Measurements from ENCODE around the gene RNF19B. TPM values are rescaled to one million over a fixed set of nuclear protein-coding genes. Genes with fewer than 3 reads are reported as not detected.
A peak's percentile ranks its signal among the peaks of the same experiment; 100 is the strongest.
"Not testable (repeated sequence)": the region's sequence is repeated elsewhere in the genome, so short reads cannot be mapped to it uniquely, and the experiment has no call there.

RNF19B gene
- total RNA-seq, 2 experiments from 2014 or later = 12.5 to 13.3 TPM

GRCh38 chr1:33004613-33005012, 40.0 kb upstream of the RNF19B start:
- H3K9me3 Mint-ChIP-seq = no peaks in the 10 kb centered on the region
- CTCF ChIA-PET = interaction anchor here (0.5 to 0.6 kb wide), 2 partner anchors 385 to 604 kb away, joined by 4 to 8 read pairs; no protein-coding TSS in a partner anchor
- H3K27ac Mint-ChIP-seq = peak overlapping the region; percentile 77
- DNase-seq = peak; percentile 41
- intact Hi-C loops (cut with micrococcal nuclease) = loop anchor here (1.0 kb wide), 2 partner anchors 12 to 23 kb away; no protein-coding TSS in a partner anchor
- H3K27me3 Mint-ChIP-seq (ENCODE audit: low read depth) = no peaks in the 10 kb centered on the region
- peaks cover 15% of the 10 kb centered on the region for H3K36me3 Mint-ChIP-seq (ENCODE audit: low read depth)
- H3K4me1 Mint-ChIP-seq (ENCODE audit: low read depth) = peaks cover 22% of the 10 kb centered on the region
- H3K4me3 Mint-ChIP-seq = no peak overlapping the region

- Mint-ChIP-seq H3K27me3 (ENCODE audit: low read depth) (no peaks in the 10 kb centered on the region), H3K4me3 (no peak overlapping the region), H3K27ac (no peak overlapping the region), H3K4me1 (ENCODE audit: low read depth) (peaks cover 23% of the 10 kb centered on the region), H3K9me3 (no peaks in the 10 kb centered on the region), H3K36me3 (ENCODE audit: low read depth) (peaks cover 13% of the 10 kb centered on the region)
- DNase-seq = no peak
- intact Hi-C loops (cut with micrococcal nuclease) = loop anchor here (1.0 kb wide), 2 partner anchors 11 to 22 kb away; no protein-coding TSS in a partner anchor
- CTCF ChIA-PET = interaction anchor here (0.5 kb wide), 1 partner anchor 70 kb away, joined by 3 read pairs; no protein-coding TSS in a partner anchor
These were observed 39.0 kb upstream of the RNF19B start for GRCh38 chr1:33003657-33004056.

GRCh38 chr1:33002006-33002405, 37.4 kb upstream of the RNF19B start:
- Mint-ChIP-seq H3K4me3 (no peak overlapping the region), H3K27ac (no peak overlapping the region), H3K27me3 (ENCODE audit: low read depth) (no peaks in the 10 kb centered on the region), H3K4me1 (ENCODE audit: low read depth) (peaks cover 33% of the 10 kb centered on the region), H3K9me3 (no peaks in the 10 kb centered on the region), H3K36me3 (ENCODE audit: low read depth) (peaks cover 3% of the 10 kb centered on the region)
- CTCF ChIA-PET = interaction anchor here (0.6 to 1.9 kb wide), 2 partner anchors 17 to 70 kb away, joined by 3 to 5 read pairs; no protein-coding TSS in a partner anchor
- intact Hi-C loops (cut with micrococcal nuclease) = no loop called here
- no peak for DNase-seq

GRCh38 chr1:33001282-33001681, 36.7 kb upstream of the RNF19B start:
- peaks cover 31% of the 10 kb centered on the region for H3K4me1 Mint-ChIP-seq (ENCODE audit: low read depth)
- no peak overlapping the region for H3K27ac Mint-ChIP-seq
- H3K4me3 Mint-ChIP-seq = no peak overlapping the region
- H3K27me3 Mint-ChIP-seq (ENCODE audit: low read depth) = no peaks in the 10 kb centered on the region
- H3K9me3 Mint-ChIP-seq = no peaks in the 10 kb centered on the region
- intact Hi-C loops (cut with micrococcal nuclease) = no loop called here
- peaks cover 1% of the 10 kb centered on the region for H3K36me3 Mint-ChIP-seq (ENCODE audit: low read depth)
- no peak for DNase-seq
- CTCF ChIA-PET = interaction anchor here (0.7 to 1.9 kb wide), 3 partner anchors 8 to 61 kb away, joined by 3 to 5 read pairs (median 3); no protein-coding TSS in a partner anchor

- H3K36me3 Mint-ChIP-seq (ENCODE audit: low read depth) = no peaks in the 10 kb centered on the region
- no peaks in the 10 kb centered on the region for H3K9me3 Mint-ChIP-seq
- no peak overlapping the region for H3K27ac Mint-ChIP-seq
- no peak for DNase-seq
- no peak overlapping the region for H3K4me3 Mint-ChIP-seq
- CTCF ChIA-PET = interaction anchor here (0.7 to 1.9 kb wide), 3 partner anchors 9 to 60 kb away, joined by 3 to 5 read pairs (median 3); no protein-coding TSS in a partner anchor
- intact Hi-C loops (cut with micrococcal nuclease) = no loop called here
- H3K4me1 Mint-ChIP-seq (ENCODE audit: low read depth) = peaks cover 26% of the 10 kb centered on the region
- H3K27me3 Mint-ChIP-seq (ENCODE audit: low read depth) = no peaks in the 10 kb centered on the region
These were observed 35.9 kb upstream of the RNF19B start for GRCh38 chr1:33000427-33001026.

GRCh38 chr1:32998997-32999396, 34.4 kb upstream of the RNF19B start:
- H3K4me1 Mint-ChIP-seq (ENCODE audit: low read depth) = peaks cover 18% of the 10 kb centered on the region
- CTCF ChIA-PET = interaction anchor here (0.9 to 1.1 kb wide), 3 partner anchors 8 to 106 kb away, joined by 3 read pairs; no protein-coding TSS in a partner anchor
- intact Hi-C loops (cut with micrococcal nuclease) = no loop called here
- no peak overlapping the region for H3K4me3 Mint-ChIP-seq
- H3K9me3 Mint-ChIP-seq = no peaks in the 10 kb centered on the region
- no peak overlapping the region for H3K27ac Mint-ChIP-seq
- no peaks in the 10 kb centered on the region for H3K27me3 Mint-ChIP-seq (ENCODE audit: low read depth)
- no peak for DNase-seq
- no peaks in the 10 kb centered on the region for H3K36me3 Mint-ChIP-seq (ENCODE audit: low read depth)

GRCh38 chr1:32998064-32998463, 33.5 kb upstream of the RNF19B start:
- Mint-ChIP-seq H3K4me3 (no peak overlapping the region), H3K36me3 (ENCODE audit: low read depth) (no peaks in the 10 kb centered on the region), H3K4me1 (ENCODE audit: low read depth) (peaks cover 19% of the 10 kb centered on the region), H3K9me3 (no peaks in the 10 kb centered on the region), H3K27ac (no peak overlapping the region), H3K27me3 (ENCODE audit: low read depth) (no peaks in the 10 kb centered on the region)
- no peak for DNase-seq
- CTCF ChIA-PET = interaction anchor here (0.9 to 1.3 kb wide), 4 partner anchors 9 to 105 kb away, joined by 3 read pairs; no protein-coding TSS in a partner anchor
- intact Hi-C loops (cut with micrococcal nuclease) = no loop called here

GRCh38 chr1:32997381-32997891, 32.8 kb upstream of the RNF19B start:
- H3K4me3 Mint-ChIP-seq = no peak overlapping the region
- intact Hi-C loops (cut with micrococcal nuclease) = no loop called here
- H3K9me3 Mint-ChIP-seq = no peaks in the 10 kb centered on the region
- H3K36me3 Mint-ChIP-seq (ENCODE audit: low read depth) = no peaks in the 10 kb centered on the region
- peaks cover 25% of the 10 kb centered on the region for H3K4me1 Mint-ChIP-seq (ENCODE audit: low read depth)
- DNase-seq = no peak
- H3K27me3 Mint-ChIP-seq (ENCODE audit: low read depth) = no peaks in the 10 kb centered on the region
- CTCF ChIA-PET = interaction anchor here (1.3 to 2.0 kb wide), 2 partner anchors 13 to 59 kb away, joined by 3 to 6 read pairs; no protein-coding TSS in a partner anchor
- no peak overlapping the region for H3K27ac Mint-ChIP-seq

GRCh38 chr1:32993324-32993636, 28.7 kb upstream of the RNF19B start:
- not testable (repeated sequence) for H3K27me3 Mint-ChIP-seq (ENCODE audit: low read depth); H3K36me3 Mint-ChIP-seq (ENCODE audit: low read depth); DNase-seq; H3K4me3 Mint-ChIP-seq; H3K9me3 Mint-ChIP-seq
- intact Hi-C loops (cut with micrococcal nuclease) = loop anchor here (5.0 kb wide), 1 partner anchor 56 kb away; no protein-coding TSS in a partner anchor
- CTCF ChIA-PET = interaction anchor here (1.0 to 1.4 kb wide), 2 partner anchors 30 to 74 kb away, joined by 3 to 4 read pairs; no protein-coding TSS in a partner anchor
- peak overlapping the region; percentile 14 for H3K27ac Mint-ChIP-seq
- H3K4me1 Mint-ChIP-seq (ENCODE audit: low read depth) = peaks cover 38% of the 10 kb centered on the region

GRCh38 chr1:32992489-32993323, 28.1 kb upstream of the RNF19B start:
- Mint-ChIP-seq H3K36me3 (ENCODE audit: low read depth) (no peaks in the 10 kb centered on the region), H3K9me3 (no peaks in the 10 kb centered on the region), H3K27me3 (ENCODE audit: low read depth) (no peaks in the 10 kb centered on the region), H3K4me3 (no peak overlapping the region), H3K4me1 (ENCODE audit: low read depth) (peaks cover 32% of the 10 kb centered on the region), H3K27ac (peak overlapping the region; percentile 73)
- peak; percentile 89 for DNase-seq
- intact Hi-C loops (cut with micrococcal nuclease) = loop anchor here (1.0 to 5.0 kb wide), 4 partner anchors 11 to 55 kb away; partner anchors contain the start of gene RNF19B
- CTCF ChIA-PET = interaction anchor here (0.6 to 1.4 kb wide), 2 partner anchors 73 to 622 kb away, joined by 3 to 4 read pairs; no protein-coding TSS in a partner anchor

- DNase-seq = no peak
- no peaks in the 10 kb centered on the region for H3K27me3 Mint-ChIP-seq (ENCODE audit: low read depth)
- CTCF ChIA-PET = interaction anchor here (0.6 to 1.4 kb wide), 3 partner anchors 73 to 621 kb away, joined by 3 to 4 read pairs (median 4); no protein-coding TSS in a partner anchor
- peaks cover 30% of the 10 kb centered on the region for H3K4me1 Mint-ChIP-seq (ENCODE audit: low read depth)
- peak overlapping the region; percentile 73 for H3K27ac Mint-ChIP-seq
- H3K36me3 Mint-ChIP-seq (ENCODE audit: low read depth) = no peaks in the 10 kb centered on the region
- H3K9me3 Mint-ChIP-seq = no peaks in the 10 kb centered on the region
- H3K4me3 Mint-ChIP-seq = no peak overlapping the region
- intact Hi-C loops (cut with micrococcal nuclease) = loop anchor here (1.0 to 5.0 kb wide), 4 partner anchors 11 to 55 kb away; partner anchors contain the start of gene RNF19B
These were observed 27.3 kb upstream of the RNF19B start for GRCh38 chr1:32991819-32992488.
